Measurements from ENCODE around the gene FGD1. TPM values are rescaled to one million over a fixed set of nuclear protein-coding genes. Genes with fewer than 3 reads are reported as not detected.

The FGD1 gene
- total and polyA plus RNA-seq, 2 of the 8 experiments (the other 6 are each of a cell fraction or from before 2014, with no cell fraction given): 6.8 to 34.9 TPM

DNA sequence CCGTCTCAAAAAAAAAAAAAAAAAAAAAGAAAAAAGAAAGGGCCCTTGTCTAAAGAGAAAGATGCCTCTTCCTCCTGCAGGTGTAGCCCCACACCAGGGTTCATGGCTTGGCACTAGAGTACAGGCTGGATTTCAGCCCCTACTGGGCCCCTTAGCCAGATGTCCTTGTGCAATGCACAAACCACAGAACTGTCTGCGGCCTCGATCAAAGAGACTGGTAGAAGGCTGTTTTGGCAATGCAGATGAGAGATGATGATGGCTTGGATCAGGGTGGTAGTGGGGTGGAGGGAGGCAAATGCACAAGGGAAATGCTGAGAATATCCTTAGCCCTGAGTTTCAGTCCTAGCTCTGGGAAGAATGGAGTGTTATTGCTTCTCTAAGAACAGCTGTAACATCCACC lies 82.3 kb downstream of the FGD1 start:
- no peak overlapping the region for H3K4me2 ChIP-seq (ENCODE audit: insufficient read depth in 1 of 2, low read depth in 2 of 2, low read length in 2 of 2)
- H2AK5ac ChIP-seq (ENCODE audit: low read depth, low read length): no peak overlapping the region
- 100% methylated on average over 2 of the region's 3 CpGs; no CpG with 5 or more reads in 1 of the 2 experiments for WGBS, 2 experiments (ENCODE audit: extremely low coverage in 1 of 2, insufficient coverage in 1 of 2, insufficient read length in 1 of 2, insufficient replicate concordance in 2 of 2, low coverage in 1 of 2, low lambda C conversion rate in 2 of 2, missing lambda C conversion rate in 1 of 2)
- no peak for DNase-seq (ENCODE audit: low read depth in 1 of 2, low spot score in 2 of 2)
- no peak for FAIRE-seq
- H3K36me3 ChIP-seq (ENCODE audit: control insufficient read depth in 2 of 4, insufficient read depth in 4 of 4, low read length in 3 of 4): no peaks in the 10 kb centered on the region
- no peak overlapping the region for H2AFZ ChIP-seq (ENCODE audit: low read length)
- TF ChIP-seq SIX5 (IDR thresholded peaks at IDR 0.05; ENCODE audit: low read depth, low read length) (no peak), RNF2 (IDR thresholded peaks at IDR 0.05; ENCODE audit: borderline replicate concordance, low read depth, low read length, missing control alignments, poor library complexity, severe bottlenecking) (no peak), SUZ12 (IDR thresholded peaks at IDR 0.05; ENCODE audit: low read length) (no peak), CBX8 (IDR thresholded peaks at IDR 0.05; ENCODE audit: borderline replicate concordance, low read depth, low read length) (no peak), TAF1 (IDR thresholded peaks at IDR 0.05; ENCODE audit: low read depth, low read length) (no peak), MAFK (IDR thresholded peaks at IDR 0.05; ENCODE audit: low read depth, low read length) (no peak), SP2 (IDR thresholded peaks at IDR 0.05; ENCODE audit: low read length) (no peak), HDAC2 (IDR thresholded peaks at IDR 0.05; ENCODE audit: borderline replicate concordance in 1 of 2, low read depth in 2 of 2, low read length in 2 of 2) (no peak)
- no peak overlapping the region for H4K8ac ChIP-seq (ENCODE audit: extremely low read depth, insufficient read depth, low read length)
- no peak overlapping the region for H3K9ac ChIP-seq (replicated peaks in 1 of 4; ENCODE audit: extremely low read depth in 1 of 4, low read depth in 3 of 4, low read length in 3 of 4)
- H3K27me3 ChIP-seq (replicated peaks in 1 of 4; ENCODE audit: control insufficient read depth in 3 of 4, extremely low read depth in 1 of 4, insufficient read depth in 3 of 4, low read length in 3 of 4): no peaks in the 10 kb centered on the region
- no peaks in the 10 kb centered on the region for H3K79me1 ChIP-seq (ENCODE audit: low read depth, low read length)
- no peak overlapping the region for H3K27ac ChIP-seq (ENCODE audit: low read depth, low read length)
- H3K18ac ChIP-seq (ENCODE audit: extremely low read depth, low read length): no peak overlapping the region
- no peak overlapping the region for H2BK5ac ChIP-seq (ENCODE audit: low read depth, low read length)
- H3K79me2 ChIP-seq (ENCODE audit: control insufficient read depth in 1 of 2, insufficient read depth in 2 of 2, low read length in 2 of 2): no peaks in the 10 kb centered on the region
- no peak overlapping the region; the same call in 1 of the 2 replicates for H2BK12ac ChIP-seq (ENCODE audit: low read depth, low read length)
- no peak overlapping the region for H2BK20ac ChIP-seq (ENCODE audit: low read length)
- H3K9me3 ChIP-seq (ENCODE audit: insufficient read depth in 2 of 2, low read depth in 1 of 2, low read length in 1 of 2): no peaks in the 10 kb centered on the region
- CTCF ChIA-PET (ENCODE audit: partially characterized antibody): no interaction called here
- H3K14ac ChIP-seq (ENCODE audit: insufficient read length): no peak overlapping the region
- H4K91ac ChIP-seq (replicated peaks; ENCODE audit: insufficient read length, low read length): no peak overlapping the region
- H3K23ac ChIP-seq (ENCODE audit: insufficient read length): no peak overlapping the region
- H3K23me2 ChIP-seq (ENCODE audit: low read depth, low read length): peaks cover 2% of the 10 kb centered on the region; the same call in 1 of the 2 replicates
- peaks cover 0 to 6% (median 2%) of the 10 kb centered on the region in 4 experiments; a peak in 3 of 7 replicates for H3K4me1 ChIP-seq (replicated peaks in 1 of 4; ENCODE audit: control insufficient read depth in 3 of 4, insufficient read depth in 4 of 4, low read length in 3 of 4)
- no peak overlapping the region for H2BK120ac ChIP-seq (replicated peaks; ENCODE audit: low read depth, low read length)
- no peak overlapping the region for H2BK15ac ChIP-seq (ENCODE audit: low read length)
- no peak overlapping the region for H3K4me3 ChIP-seq (ENCODE audit: extremely low read depth in 1 of 4, insufficient read depth in 2 of 4, low read depth in 3 of 4, low read length in 4 of 4)
- no peak overlapping the region for H4K5ac ChIP-seq (ENCODE audit: insufficient read length, low read depth, low read length)
- POLR2A ChIA-PET (ENCODE audit: partially characterized antibody): interaction anchor here (0.9 kb wide), 1 partner anchor 25 kb away, joined by 4 read pairs; no protein-coding TSS in a partner anchor
- no peak overlapping the region for H3K4ac ChIP-seq (replicated peaks; ENCODE audit: insufficient read length, low read depth, low read length)
- H3K56ac ChIP-seq (replicated peaks; ENCODE audit: insufficient read length, low read depth, low read length): no peak overlapping the region
- no peaks in the 10 kb centered on the region for H4K20me1 ChIP-seq (replicated peaks in 1 of 2; ENCODE audit: control insufficient read depth in 1 of 2, insufficient read depth in 2 of 2, low read length in 2 of 2)
